ENCODE measurements around the gene AKNAD1. TPM values are rescaled to one million over a fixed set of nuclear protein-coding genes. Genes with fewer than 3 reads are reported as not detected.

The AKNAD1 gene
- total RNA-seq, 1 experiment from 2014 or later = 0.26 TPM

- H3K4me1 ChIP-seq (ENCODE audit: control insufficient read depth, insufficient read depth, low read length) = no peaks in the 10 kb centered on the region
- no peak for ATAC-seq
- no peaks in the 10 kb centered on the region for H3K36me3 ChIP-seq (ENCODE audit: control insufficient read depth, insufficient read depth, low read length)
- DNase-seq (ENCODE audit: low read depth, low spot score) = no peak
- ChIA-PET POLR2A (interaction anchor here (0.6 kb wide), 1 partner anchor 41 kb away, joined by 3 read pairs; no protein-coding TSS in a partner anchor), CTCF (no interaction called here)
- H3K4me3 ChIP-seq (ENCODE audit: low read depth in 2 of 2, low read length in 2 of 2) = no peak overlapping the region
- no peaks in the 10 kb centered on the region for H3K9me3 ChIP-seq (ENCODE audit: control insufficient read depth, insufficient read depth, low read depth, low read length)
- in situ Hi-C loops (cut with HindIII; ENCODE audit: low pct_unique_long_range_greater_than_20kb, low sequenced_read_pairs) (no loop called here), intact Hi-C loops (cut with micrococcal nuclease; ENCODE audit: unreplicated experiment) (no loop called here)
- no peak overlapping the region for H3K27ac ChIP-seq (ENCODE audit: low read length)
- TF ChIP-seq POLR2AphosphoS5 (IDR thresholded peaks at IDR 0.05; ENCODE audit: low read depth, low read length) (no peak), REST (IDR thresholded peaks at IDR 0.05; ENCODE audit: insufficient read depth in 1 of 2, low read depth in 2 of 2, low read length in 1 of 2) (no peak), SIN3A (IDR thresholded peaks at IDR 0.05; ENCODE audit: borderline replicate concordance, insufficient read depth, low read depth, low read length) (no peak), TCF7L2 (IDR thresholded peaks at IDR 0.05; ENCODE audit: low read depth, low read length) (no peak), CTCF (IDR thresholded peaks at IDR 0.05) (no peak)
- no peaks in the 10 kb centered on the region for H3K27me3 ChIP-seq (ENCODE audit: control insufficient read depth, insufficient read depth, low read length)
- no TSS peak for BruUV-seq (replicated peaks)
Measured at GRCh38 chr1:108861566-108861965, 4.7 kb upstream of the AKNAD1 start.

GRCh38 chr1:108860190-108860907 lies 3.5 kb upstream of the AKNAD1 start:
- TF ChIP-seq REST (IDR thresholded peaks at IDR 0.05; ENCODE audit: insufficient read depth in 1 of 2, low read depth in 2 of 2, low read length in 1 of 2) (no peak), POLR2AphosphoS5 (IDR thresholded peaks at IDR 0.05; ENCODE audit: low read depth, low read length) (no peak), SIN3A (IDR thresholded peaks at IDR 0.05; ENCODE audit: borderline replicate concordance, insufficient read depth, low read depth, low read length) (no peak), CTCF (IDR thresholded peaks at IDR 0.05) (no peak), TCF7L2 (IDR thresholded peaks at IDR 0.05; ENCODE audit: low read depth, low read length) (no peak)
- in situ Hi-C loops (cut with HindIII; ENCODE audit: low pct_unique_long_range_greater_than_20kb, low sequenced_read_pairs) = no loop called here
- no peak for ATAC-seq

More at GRCh38 chr1:108860190-108860907, 3.5 kb upstream of the AKNAD1 start:
- no peak for DNase-seq (ENCODE audit: low read depth, low spot score)
- ChIA-PET POLR2A (no interaction called here), CTCF (no interaction called here)
- Histone ChIP-seq H3K27me3 (ENCODE audit: control insufficient read depth, insufficient read depth, low read length) (no peaks in the 10 kb centered on the region), H3K4me1 (ENCODE audit: control insufficient read depth, insufficient read depth, low read length) (no peaks in the 10 kb centered on the region), H3K9me3 (ENCODE audit: control insufficient read depth, insufficient read depth, low read depth, low read length) (no peaks in the 10 kb centered on the region), H3K4me3 (ENCODE audit: low read depth in 2 of 2, low read length in 2 of 2) (no peak overlapping the region), H3K36me3 (ENCODE audit: control insufficient read depth, insufficient read depth, low read length) (no peaks in the 10 kb centered on the region), H3K27ac (ENCODE audit: low read length) (no peak overlapping the region)
- BruUV-seq (replicated peaks) = no TSS peak
- intact Hi-C loops (cut with micrococcal nuclease; ENCODE audit: unreplicated experiment) = no loop called here

All from Panc1 (cell line).